Activated CD8-positive, alpha-beta memory T cell treated with anti-CD3 and anti-CD28 coated beads, Interleukin-2, amount 50 U/mL, for 48 hours (primary cell): ENCODE data around the gene PRKD1.
"Not testable (repeated sequence)": the region's sequence is repeated elsewhere in the genome, so short reads cannot be mapped to it uniquely, and the experiment has no call there.

Experiments
- DNase-seq: peaks from one replicate; pipeline ENCODE4 v3.0.0-alpha.2; 2020

PRKD1 gene

DNA sequence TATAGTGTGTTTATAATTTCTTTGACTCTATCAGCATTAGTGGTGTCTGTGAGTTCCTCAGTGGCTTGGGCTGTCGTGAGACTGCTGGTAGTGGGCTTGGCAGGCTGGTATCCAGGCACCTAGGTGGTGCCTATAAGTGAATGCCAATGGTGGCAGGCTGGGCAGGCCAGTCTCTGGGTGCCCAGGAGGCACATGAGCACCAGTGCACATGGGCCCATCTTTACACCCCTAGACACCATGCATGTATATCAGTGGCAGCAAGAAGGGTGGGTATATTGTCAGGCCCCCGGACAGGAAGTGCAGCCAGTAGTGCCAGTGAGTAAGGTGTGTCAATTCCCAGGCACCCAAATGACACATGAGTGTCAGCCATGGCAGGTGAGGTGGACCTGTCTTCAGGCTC, 138.2 kb downstream of the PRKD1 start:
- DNase-seq = no peak

DNA sequence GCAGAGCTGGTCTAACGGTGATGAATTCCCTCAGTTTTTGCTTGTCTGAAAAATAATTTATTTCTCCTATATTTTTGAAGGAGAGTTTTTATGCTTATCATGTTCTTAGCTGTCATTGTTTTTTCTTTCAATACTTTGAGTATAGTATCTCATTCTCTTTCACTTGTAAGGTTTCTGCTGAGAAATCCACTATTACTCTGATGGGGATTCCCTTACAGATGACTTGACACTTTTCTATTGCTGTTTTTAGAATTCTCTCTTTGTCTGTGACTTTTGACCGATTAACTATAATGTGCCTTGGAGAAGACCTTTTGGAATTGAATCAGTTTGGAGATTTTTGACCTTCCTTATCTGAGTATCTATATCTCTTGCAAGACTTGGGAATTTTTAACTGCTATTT, 139.6 kb downstream of the PRKD1 start:
- no peak for DNase-seq

DNA sequence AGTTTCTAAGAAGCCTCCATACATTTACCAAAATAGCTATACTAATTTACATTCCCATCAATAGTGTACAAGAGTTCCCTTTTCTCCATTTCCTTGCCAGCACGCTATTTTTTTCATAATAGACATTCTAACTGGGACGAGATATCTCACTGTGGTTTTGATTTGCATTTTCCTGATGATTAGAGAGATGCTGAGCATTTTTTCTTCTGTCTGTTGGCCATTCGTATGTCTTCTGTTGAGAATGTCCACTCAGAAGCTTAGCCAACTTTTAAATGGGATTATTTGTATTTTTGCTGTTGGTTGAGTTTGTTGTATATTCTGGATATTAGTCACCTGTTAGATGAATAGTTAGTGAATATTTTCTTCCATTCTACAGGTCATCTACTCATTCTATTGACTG, 144.1 kb downstream of the PRKD1 start:
- DNase-seq = no peak

DNA sequence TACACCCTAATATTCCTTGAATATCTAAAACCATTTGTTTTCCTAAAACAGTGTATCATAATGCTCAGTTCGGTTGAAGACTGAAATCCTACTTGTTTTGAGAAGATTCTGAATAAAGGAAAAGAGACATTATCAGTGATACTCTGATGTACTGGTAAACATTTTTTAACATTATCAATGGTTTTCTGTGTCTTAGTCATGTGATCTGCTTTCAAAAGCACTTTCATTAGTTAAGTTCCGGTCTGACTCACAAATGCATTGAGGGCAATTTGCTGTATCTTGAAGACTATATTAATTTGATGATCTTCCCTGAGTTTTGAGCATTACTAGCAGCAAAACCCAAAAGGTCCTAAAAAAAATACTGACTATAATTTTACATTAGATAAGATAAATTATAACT, 145.6 kb downstream of the PRKD1 start:
- DNase-seq = no peak

DNA sequence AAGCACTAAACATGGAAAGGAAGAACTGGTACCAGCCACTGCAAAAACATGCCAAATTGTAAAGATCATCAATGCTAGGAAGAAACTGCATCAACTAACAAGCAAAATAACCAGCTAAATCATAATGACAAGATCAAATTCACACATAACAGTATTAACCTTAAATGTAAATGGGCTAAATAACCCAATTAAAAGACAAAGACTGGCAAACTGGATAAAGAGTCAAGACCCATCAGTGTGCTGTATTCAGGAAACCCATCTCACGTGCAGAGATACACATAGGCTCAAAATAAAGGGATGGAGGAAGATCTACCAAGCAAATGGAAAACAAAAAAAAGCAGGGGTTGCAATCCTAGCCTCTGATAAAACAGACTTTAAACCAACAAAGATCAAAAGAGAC, 150.5 kb downstream of the PRKD1 start:
- DNase-seq = not testable (repeated sequence)

DNA sequence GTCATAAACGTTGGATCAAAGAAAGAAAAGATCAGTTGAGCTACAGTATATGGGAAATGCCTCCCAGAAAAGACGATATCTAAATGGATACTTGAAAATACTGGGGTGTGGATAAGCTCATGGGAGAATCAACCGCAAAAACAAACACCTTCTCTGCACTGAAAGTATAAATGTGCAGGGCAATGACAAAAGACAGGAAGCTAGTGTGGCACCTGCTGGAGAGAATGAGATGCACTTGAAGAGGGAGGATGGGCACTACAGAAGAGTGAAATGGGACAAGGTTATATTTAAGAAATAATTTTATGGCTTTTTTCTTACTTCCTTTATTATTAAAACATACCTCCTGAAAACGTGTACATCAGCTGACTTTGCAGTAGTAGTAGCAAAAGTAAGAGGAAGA, 153.7 kb downstream of the PRKD1 start:
- no peak for DNase-seq

DNA sequence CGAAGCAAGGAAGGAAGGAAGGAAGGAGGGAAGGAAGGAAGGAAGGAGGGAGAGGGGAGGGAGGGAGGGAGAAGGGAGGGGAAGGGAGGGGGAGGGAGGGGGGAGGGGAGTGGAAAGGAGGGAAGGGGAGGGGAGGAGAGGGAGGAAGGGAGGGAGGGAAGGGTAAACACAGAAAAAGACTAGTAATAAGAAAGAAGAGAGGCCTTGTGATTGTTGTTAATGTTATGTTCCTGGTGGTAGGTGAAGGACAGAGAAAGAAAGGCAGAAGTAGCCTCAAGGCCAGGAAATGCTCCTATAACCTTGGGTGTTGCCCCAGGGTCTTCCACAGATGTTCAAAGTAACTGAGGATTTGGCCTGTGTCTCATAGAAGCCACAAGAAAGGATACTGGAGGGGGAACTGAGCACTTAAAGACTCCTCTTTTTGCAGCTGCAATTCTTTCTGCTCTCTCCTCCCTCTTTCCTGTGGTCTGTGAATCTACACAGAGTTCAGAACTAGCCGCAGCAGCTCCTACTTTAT, 164.2 kb downstream of the PRKD1 start:
- no peak for DNase-seq

DNA sequence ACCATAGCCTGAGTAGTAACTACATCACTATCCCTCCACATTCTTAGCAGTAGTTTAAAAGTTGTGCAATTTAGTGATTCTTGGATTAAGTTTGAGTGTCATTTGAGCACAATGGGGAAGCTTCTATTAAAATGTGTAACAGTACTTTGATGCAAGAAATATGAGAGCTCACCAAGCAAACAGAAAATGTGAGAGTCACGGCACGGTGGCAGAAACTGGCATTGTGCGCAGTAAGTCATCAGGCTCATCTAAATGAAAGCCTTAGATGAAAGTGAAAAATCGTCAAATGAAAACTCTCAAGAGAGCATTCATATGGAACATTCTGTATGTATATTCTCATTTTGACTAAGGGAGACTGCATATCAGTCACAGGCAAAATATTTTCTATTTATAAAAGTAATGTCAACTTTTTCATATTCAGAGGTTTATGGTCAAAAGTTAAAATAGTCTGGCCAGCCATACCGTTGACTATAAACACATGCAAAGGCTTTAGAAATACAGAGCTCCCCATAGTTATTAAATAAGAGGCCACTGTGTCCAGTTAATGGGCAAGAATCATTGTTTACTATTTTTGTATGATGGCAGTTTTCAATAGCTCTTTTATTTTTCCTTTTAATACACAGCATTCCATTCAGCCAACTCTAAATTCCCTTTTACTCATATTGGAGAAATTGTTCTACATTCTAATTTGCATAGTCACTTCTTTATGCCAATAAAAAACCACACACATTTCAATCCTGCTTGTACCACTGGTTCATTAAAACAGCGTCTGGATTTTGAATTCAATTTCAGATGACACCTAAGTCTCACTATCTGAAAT, 167.9 kb downstream of the PRKD1 start:
- DNase-seq = no peak

DNA sequence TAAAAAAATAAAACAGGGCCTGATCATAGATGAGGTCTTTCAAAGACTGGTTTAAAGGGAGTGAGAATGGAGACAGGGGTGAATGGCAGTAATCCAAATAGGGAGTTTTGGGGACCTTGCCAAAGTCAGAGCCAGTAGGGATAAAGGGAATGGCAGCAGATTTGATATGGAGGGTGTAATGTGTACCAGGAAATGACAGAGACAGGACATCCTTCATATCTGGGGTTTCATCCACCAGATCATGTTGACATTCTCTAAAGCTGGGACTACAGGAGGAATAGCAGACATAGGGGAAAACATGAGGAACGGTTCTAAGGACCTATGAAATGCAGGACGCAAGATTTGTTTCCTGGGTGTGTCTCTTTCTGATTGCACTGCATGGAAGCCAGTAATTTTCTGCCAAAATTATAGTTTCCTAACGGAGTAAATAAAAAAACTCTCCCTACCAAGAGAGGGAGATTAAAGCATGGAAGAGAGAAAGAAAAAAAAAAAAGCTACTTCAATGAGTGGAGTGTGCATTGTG, 169.9 kb downstream of the PRKD1 start:
- no peak for DNase-seq

DNA sequence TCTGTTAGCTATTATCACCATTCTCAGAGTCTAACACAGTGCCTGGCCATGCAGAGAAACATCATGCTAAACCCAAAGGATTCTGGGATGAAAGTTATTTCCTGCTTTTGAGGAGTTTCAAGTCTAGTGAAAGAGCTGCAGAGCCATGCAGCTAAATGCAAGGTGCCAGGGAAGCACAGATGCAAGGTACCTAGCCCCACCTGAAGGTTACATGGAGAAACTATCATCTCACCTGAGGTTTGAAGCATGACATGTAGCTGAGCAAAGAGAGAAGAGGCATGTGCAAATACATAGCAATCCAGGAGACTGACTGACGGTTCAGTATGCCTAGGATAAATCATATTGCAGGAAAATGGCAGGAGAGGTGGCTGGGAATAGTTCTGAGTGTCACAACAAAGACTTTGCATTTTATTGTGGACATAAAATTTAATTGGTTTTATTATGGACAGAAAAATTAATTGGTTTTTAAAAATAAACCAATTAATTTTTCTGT, 170.4 kb downstream of the PRKD1 start:
- DNase-seq = no peak

DNA sequence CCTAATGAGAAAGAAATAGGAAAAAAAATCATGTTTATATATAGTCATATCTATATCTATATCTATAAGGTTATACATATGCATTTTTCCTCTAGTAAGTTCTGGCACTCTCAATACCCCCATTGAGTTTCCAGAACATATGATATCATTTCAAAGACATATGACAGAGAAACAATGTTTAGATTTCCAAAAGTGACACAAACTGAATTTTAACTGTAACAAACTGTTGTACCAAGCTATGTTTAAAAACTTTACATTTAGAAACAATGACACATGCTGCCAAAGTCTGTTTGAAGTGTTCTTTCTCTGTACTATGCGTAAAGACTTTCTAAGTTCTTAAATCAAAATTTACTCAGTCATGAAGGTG, 171.6 kb downstream of the PRKD1 start:
- no peak for DNase-seq

DNA sequence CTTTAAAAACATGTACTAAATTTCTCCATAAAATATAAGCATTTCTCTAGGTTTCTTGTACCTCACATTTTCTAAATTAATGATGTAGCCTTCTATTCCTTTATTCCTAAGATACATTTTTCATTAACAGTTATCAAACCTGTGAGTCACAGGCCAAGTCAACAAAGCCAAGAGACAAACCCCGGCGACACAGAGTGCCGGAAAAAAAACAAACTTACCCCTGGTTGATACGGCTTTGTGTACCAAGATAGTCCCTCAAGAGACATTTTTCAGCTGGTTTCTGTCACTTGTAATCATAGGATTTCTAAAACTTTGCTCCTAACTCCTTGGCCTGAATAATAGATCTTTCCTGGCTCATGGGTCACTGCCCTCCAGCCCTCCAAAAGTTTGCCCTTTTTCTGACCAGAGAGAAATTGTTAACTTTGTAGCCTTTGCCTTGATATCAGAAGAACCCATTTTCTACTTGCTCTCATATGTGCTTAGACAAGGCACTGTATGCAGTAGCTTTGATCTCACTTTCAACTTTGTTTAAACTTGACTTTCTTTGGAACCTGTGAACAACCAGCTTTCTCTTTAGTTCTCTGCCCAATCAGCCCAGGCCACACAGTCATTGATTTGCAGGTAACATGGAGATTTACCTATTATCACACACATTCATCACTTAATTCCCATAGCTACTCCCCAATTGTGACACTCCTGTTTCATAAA, 172.2 kb downstream of the PRKD1 start:
- no peak for DNase-seq

DNA sequence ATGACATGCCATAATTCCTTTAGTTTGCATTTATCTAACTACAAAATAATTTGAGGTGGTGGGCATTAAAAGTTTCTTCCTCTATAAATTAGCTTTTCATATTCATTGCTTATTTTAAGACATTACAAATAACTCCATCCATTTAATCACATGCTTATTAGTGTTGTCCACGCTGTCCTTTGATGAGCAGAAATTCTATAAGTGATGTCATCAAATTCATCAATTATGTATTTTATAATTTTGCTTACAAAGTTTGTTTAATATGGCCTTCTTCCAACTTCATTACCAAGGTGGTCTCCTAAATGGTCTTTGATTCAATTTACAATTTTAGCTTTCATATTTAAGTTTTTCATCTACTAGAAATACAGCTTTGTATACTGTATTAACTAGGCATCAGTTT, 173.5 kb downstream of the PRKD1 start:
- DNase-seq = no peak

DNA sequence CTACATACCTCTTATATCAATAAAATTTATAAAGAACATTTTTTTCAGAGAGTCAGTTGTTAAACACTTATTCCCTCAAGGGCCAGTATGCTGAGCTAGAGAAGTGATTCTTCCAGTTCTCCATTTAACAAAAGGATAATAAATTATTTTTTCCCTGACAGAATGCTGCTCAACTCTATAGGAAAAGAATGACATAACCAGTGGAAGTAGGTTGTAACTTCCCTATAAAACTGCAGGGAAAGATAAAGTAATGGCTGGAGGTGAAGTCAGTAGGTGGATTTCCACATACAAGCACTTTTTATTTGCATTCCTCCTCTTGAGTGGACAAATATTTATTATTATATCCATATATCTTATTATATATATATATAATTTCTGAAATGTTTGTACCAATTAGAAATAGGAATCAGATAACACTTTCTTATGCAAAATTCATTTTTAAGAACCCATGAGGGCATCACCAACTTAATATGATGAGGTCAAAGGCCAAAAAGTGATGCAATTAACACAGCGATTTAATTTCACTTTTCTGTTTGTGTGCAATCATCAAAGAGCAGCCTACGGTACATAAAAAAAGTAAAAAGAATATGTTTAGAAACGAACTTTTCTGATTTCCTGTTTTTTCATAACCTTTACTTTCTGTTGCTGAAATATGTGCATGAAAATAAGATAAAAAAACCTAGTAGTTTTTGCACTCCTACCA, 175.3 kb downstream of the PRKD1 start:
- DNase-seq = no peak

DNA sequence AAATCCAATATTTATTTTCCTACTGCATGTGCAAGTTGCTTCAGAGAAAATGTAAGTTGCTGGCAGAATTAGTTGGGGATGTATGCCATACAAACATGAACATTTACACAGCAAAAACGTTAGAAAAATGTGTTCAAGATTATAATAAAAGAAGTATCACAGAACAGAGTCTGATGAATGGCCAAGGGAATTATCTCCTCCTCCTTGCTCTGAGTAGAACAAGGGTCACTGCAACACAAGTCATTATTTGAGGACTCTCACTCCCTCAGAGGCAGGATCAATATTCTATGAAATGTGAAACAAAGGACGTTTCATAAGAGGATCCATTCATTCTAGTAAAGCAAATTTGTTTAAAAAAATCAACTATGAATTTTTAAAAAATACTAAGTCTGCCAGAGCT, 177.8 kb downstream of the PRKD1 start:
- no peak for DNase-seq

DNA sequence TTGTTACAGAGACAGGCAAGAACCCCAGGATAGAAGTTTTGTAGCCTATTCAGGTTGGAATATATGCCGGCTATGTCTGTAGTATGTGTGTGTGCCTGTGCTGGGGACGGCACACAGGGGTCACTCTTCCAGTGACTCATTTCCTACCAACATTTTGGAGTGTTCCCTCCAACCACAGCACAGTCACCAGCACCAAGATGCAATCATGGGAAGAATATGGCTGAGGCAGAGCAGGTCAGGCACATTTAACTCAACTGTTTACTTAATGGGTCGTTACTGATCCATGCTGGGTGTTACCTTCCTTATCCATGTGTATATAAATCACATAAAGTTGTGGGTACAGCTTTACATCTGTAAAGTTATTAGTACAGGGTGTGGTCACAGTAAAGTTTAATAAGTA, 178.3 kb downstream of the PRKD1 start:
- DNase-seq = no peak

DNA sequence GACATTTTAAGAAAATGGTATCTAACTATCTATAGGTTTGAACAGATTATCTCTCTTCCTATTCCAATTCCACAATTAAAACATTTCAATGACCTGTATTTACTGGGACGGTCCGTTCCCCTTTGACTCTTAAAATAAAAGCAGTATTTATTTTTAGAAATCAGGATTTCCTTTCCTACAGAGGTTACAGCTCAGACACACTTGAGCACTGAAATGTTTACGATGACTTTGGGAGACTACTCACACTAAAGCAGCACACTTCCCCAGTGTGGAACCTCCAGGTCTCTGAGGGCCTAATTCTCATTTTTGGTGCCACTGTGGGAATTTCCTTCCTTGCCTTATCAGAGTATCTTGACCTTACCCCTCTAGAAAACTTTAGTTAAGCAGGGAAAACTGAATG, 181.8 kb downstream of the PRKD1 start:
- no peak for DNase-seq

DNA sequence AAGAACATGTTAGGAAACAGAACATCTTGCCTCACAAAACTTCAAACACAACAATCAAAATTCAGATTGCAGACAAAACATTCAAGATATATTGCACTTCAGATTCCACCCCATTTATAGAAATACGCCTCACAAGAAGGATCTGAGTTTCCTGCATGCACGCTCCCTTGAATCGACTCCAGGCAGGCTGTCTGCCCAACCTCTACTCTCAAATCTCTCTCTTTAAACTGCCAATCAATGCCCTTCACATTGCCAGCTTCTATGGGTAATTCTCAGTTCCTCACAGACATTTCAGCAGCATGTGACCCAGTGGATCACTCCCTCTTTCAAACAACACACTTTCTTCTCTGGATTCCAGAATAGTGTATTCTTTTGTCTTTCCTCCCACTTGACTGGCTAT, 184.1 kb downstream of the PRKD1 start:
- DNase-seq = no peak

DNA sequence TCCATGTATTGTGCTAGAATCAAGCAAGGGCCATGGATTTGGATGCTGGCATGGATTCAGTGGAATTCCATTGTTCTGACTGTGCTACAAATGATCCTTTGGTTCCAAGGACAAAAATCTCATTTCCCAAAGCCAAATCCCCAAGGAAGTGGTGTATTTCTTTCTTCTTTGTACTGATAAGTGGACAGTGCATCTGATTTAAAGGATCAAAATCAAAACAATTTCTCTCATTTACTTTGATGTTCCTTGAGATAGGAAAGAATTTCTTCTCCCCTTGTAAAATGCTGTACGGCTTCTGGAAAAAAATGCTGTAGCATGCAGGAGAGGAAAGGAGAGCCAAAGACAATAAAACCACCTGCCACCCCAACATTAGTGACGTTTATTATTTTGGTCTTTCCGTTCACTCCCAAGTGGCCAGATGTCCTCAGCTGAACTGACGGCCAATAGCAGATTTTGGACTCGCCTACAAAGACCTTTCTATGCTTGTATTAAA, 185.7 kb downstream of the PRKD1 start:
- no peak for DNase-seq

DNA sequence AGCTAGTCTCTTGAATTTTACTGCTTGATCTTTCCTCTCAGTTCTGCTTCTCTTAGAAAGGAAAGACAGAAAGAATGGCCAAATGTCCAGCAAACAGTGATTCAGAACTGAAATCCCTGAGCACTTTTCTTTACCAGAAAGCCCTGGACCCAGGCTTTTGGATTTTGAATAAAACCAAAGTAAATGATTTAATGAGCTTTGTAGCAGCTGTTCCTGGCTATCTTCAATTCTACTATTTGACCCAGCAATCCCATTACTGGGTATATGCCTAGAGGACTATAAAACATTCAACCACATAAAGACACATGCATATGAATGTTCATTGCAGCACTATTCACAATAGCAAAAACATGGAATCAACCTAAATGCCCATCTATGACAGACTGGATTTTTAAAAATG, 187.2 kb downstream of the PRKD1 start:
- no peak for DNase-seq

DNA sequence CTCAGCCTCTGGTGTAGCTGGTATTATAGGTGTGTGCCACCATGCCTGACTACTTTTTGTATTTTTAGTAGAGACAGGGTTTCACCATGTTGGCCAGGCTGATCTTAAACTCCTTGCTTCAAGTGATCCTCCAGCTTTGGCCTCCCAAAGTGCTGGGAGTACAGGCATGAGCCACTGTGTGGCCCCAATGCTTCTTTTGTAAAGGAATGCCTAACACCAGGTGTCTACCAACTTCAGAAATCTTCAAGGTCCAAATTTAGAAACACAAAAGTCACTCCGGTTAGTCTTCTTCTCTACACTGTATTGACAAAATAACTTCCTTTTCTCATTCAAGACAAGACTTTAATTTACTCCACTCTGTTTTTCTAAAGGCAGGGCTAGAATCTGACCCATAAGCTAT, 188.7 kb downstream of the PRKD1 start:
- no peak for DNase-seq

DNA sequence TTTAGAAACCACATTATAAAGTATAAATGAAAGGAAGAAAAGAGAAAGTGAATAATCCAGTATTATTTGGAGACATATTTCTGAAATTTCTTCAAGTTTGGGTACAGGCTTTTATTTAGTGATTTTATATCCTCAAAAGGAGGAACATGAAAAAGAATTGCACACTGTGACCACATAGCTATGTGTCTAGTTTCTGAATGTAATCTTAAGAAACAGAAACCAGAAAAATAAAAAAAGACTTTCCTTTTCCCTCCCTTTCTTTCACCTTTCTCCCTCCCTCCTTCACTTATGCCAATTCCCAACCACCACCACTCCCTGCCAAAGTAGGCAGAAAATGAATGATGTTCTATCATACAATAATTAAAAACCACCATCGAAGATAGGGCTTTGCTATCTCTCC, 189.6 kb downstream of the PRKD1 start:
- DNase-seq = no peak

DNA sequence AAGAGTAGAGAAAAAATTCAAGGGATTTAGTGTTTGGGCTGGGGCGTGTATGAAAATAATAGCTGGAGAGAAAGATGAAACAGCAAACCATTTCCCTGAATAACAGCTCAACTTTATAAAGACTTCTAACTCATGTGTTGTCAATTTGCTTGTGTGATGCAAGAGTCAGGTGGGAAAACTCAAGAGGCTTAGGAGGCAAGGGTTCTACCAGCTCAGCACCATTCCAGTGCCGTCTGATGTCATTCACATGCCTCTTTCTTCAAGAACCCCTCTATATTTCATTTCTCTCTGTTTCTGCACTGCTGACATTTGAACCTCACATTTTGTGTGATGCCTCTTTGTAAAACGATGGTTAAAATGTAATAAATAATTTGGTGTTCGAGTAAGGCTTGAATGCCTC, 192.2 kb downstream of the PRKD1 start:
- DNase-seq = no peak
